GM12891 (cell line): Measurements from ENCODE around the gene CAPN10.

ENCODE experiments used
- PAX5 ChIP-seq: IDR thresholded peaks from 2 replicates; pipeline ENCODE4 v1.6.1; 2011; ENCODE audit warnings: low read length, moderate library complexity, mild to moderate bottlenecking; ENCODE audit not compliant: insufficient read depth, severe bottlenecking
- POLR2A ChIP-seq: IDR thresholded peaks from 2 replicates; pipeline ENCODE4 v1.6.1; 2011; ENCODE audit warnings: low read depth, low read length, control low read depth
- POLR2AphosphoS5 ChIP-seq: IDR thresholded peaks from 2 replicates; pipeline ENCODE4 v1.6.1; 2011; ENCODE audit warnings: low read depth, low read length, control low read depth
- POU2F2 ChIP-seq: IDR thresholded peaks from 2 replicates; pipeline ENCODE4 v1.6.1; 2011; ENCODE audit warnings: low read depth, mild to moderate bottlenecking, control low read depth, low read length, moderate library complexity
- SPI1 ChIP-seq: IDR thresholded peaks from 2 replicates; pipeline ENCODE4 v1.6.1; 2011; ENCODE audit warnings: low read depth, low read length, control low read depth
- TAF1 ChIP-seq: IDR thresholded peaks from 2 replicates; pipeline ENCODE4 v1.6.1; 2011; ENCODE audit warnings: low read depth, low read length, control low read depth

DNA sequence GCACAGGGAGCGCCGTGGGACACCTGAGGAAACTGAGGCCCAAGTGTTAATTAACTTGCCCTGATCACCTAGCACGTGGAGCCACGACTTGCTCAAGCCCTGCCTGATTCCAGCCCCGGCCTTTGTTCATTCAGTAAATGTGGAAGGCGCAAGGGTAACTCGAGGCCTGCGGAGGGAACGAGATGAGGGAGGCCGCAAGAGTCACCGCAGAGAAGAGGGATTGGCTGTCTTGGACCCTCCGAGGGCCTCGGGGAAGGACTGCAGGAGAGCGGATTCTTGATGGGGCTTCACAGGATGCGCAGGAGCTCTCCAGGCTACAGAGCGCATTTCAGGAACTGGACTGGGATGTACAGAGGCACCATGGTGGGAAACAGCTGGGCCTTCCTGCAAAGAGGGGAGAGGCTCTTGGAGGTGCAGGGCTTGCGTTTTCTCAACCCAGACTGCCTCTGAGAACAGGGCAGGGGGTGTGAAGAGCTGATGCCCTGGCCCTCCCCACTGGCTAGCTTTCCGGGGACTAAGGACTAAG lies 28.2 kb upstream of the CAPN10 start:
- no peak for TF ChIP-seq POLR2AphosphoS5
- no peak for TF ChIP-seq POLR2A
- TF ChIP-seq TAF1, result no peak
- TF ChIP-seq PAX5, result no peak
- no peak for TF ChIP-seq SPI1
- no peak for TF ChIP-seq POU2F2
